GM12878 (cell line): ENCODE measurements around the gene BSND. TPM values are rescaled to one million over a fixed set of nuclear protein-coding genes. Genes with fewer than 3 reads are reported as not detected.

Experiments used
- ATAC-seq: fragments of 200-7000 bp; cut with Tn5 transposase; 3 replicates; pipeline ENCODE4 v1.9.1; 2020; ENCODE audit warnings: mild to moderate bottlenecking, moderate library complexity
- BruUV-seq: library from RNA; stranded (reverse); fragments of 400-500 nt; replicated peaks from 2 replicates; lab custom pipeline; 2021; lab: Mats Ljungman, UMichigan
- CTCF ChIA-PET: fragments of 300-600 bp; sonication (Branson Sonifier 250); formaldehyde crosslinking; extraction: SDS; loops from one replicate; lab custom pipeline; 2021; ENCODE audit warnings: inconsistent platforms; lab: Yijun Ruan, JAX
- POLR2A ChIA-PET: fragments of 350-600 bp; formaldehyde crosslinking; extraction: SDS; loops from one replicate; lab custom pipeline; 2021; ENCODE audit warnings: inconsistent platforms; lab: Charles Lee
- RAD21 ChIA-PET: fragments of 300-600 bp; sonication (Branson Sonifier 250); formaldehyde crosslinking; loops from one replicate; lab custom pipeline; 2023; ENCODE audit warnings: antibody characterized with exemption; ENCODE audit not compliant: unreplicated experiment; lab: Charles Lee
- SMC1A ChIA-PET: fragments of 300-600 bp; sonication (Branson Sonifier 250); formaldehyde crosslinking; loops from one replicate; lab custom pipeline; 2023; ENCODE audit not compliant: unreplicated experiment, uncharacterized antibody; lab: Charles Lee
- DNase-seq: peaks from one replicate; pipeline ENCODE4 v3.0.0-alpha.2; 2011; ENCODE audit warnings: low read depth, low spot score
- FAIRE-seq: peaks from 3 replicates; lab custom pipeline; 2011; peaks lifted over from hg19 to GRCh38; lab: Jason Lieb, UNC
- H2AFZ ChIP-seq: 2 replicates; pipeline ENCODE4 v1.6.0; 2011; ENCODE audit warnings: low read depth, low read length, control low read depth; ENCODE audit not compliant: control insufficient read depth
- H3K27ac ChIP-seq: 2 replicates; pipeline ENCODE4 v1.5.1; 2011; ENCODE audit warnings: control low read depth; ENCODE audit not compliant: control insufficient read depth, insufficient read depth
- H3K27me3 ChIP-seq, 2 experiments: replicated peaks in 1 of 2; 2 replicates each; pipeline versions ENCODE4 v1.6.0 to v1.6.1; 2011; ENCODE audit warnings: low read length in 1 of 2; ENCODE audit not compliant: control insufficient read depth in 2 of 2, insufficient read depth in 2 of 2
- H3K36me3 ChIP-seq, 2 experiments: 2 replicates each; pipeline ENCODE4 v1.5.1; 2011; ENCODE audit warnings: low read length in 1 of 2; ENCODE audit not compliant: control insufficient read depth in 2 of 2, insufficient read depth in 2 of 2
- H3K4me1 ChIP-seq: 2 replicates; pipeline ENCODE4 v1.6.1; 2011; ENCODE audit warnings: mild to moderate bottlenecking, low read length, moderate library complexity, mixed read lengths; ENCODE audit not compliant: control insufficient read depth, insufficient read depth
- H3K4me2 ChIP-seq: 2 replicates; pipeline ENCODE4 v1.6.0; 2011; ENCODE audit warnings: control low read depth; ENCODE audit not compliant: control insufficient read depth, insufficient read depth
- H3K4me3 ChIP-seq: fragments of 200-600 bp; sonication (generic); 2 replicates; pipeline ENCODE4 v1.5.1; 2016
- H3K79me2 ChIP-seq: 2 replicates; pipeline ENCODE4 v1.6.0; 2011; ENCODE audit warnings: low read length; ENCODE audit not compliant: control insufficient read depth, insufficient read depth
- H3K9ac ChIP-seq: 2 replicates; pipeline ENCODE4 v1.8.0; 2011; ENCODE audit warnings: low read length, control low read depth, mixed read lengths; ENCODE audit not compliant: control insufficient read depth, insufficient read depth
- H3K9me3 ChIP-seq: replicated peaks from 3 replicates; pipeline ENCODE4 v1.5.1; 2011; ENCODE audit warnings: mild to moderate bottlenecking, low read length; ENCODE audit not compliant: control insufficient read depth, insufficient read depth
- H4K20me1 ChIP-seq: 2 replicates; pipeline ENCODE4 v1.6.0; 2011; ENCODE audit not compliant: control insufficient read depth, insufficient read depth
- CHD1 ChIP-seq: IDR thresholded peaks from 2 replicates; pipeline ENCODE4 v1.6.1; 2012; ENCODE audit warnings: low read depth, low read length, improper control_type of control experiment
- CREM ChIP-seq: IDR thresholded peaks from 2 replicates; pipeline ENCODE4 v1.6.1; 2014; ENCODE audit warnings: antibody characterized with exemption, low read depth
- MTA3 ChIP-seq: IDR thresholded peaks from 2 replicates; pipeline ENCODE4 v1.6.1; 2012; ENCODE audit warnings: low read length, inconsistent platforms, borderline replicate concordance
- NFXL1 ChIP-seq: fragments of 450-650 bp; IDR thresholded peaks from 2 replicates; pipeline ENCODE4 v1.6.1; 2017; ENCODE audit warnings: antibody characterized with exemption, mild to moderate bottlenecking, borderline replicate concordance
- RFX5 ChIP-seq: IDR thresholded peaks from 2 replicates; pipeline ENCODE4 v1.6.1; 2011; ENCODE audit warnings: low read depth, low read length, improper control_type of control experiment
- SIX5 ChIP-seq: IDR thresholded peaks from 2 replicates; pipeline ENCODE4 v1.6.1; 2011; ENCODE audit warnings: mild to moderate bottlenecking, low read depth, low read length, moderate library complexity; ENCODE audit not compliant: severe bottlenecking
- ZNF217 ChIP-seq: fragments of 450-650 bp; IDR thresholded peaks from 2 replicates; pipeline ENCODE4 v1.6.1; 2017; ENCODE audit warnings: antibody characterized with exemption, mild to moderate bottlenecking
- WGBS: methylation state at CpG from one replicate; pipeline ENCODE4 v1.1.6; 2016; ENCODE audit warnings: low lambda C conversion rate; ENCODE audit not compliant: insufficient replicate concordance, insufficient coverage; ENCODE audit errors: missing lambda C conversion rate; 5-methylcytosine and 5-hydroxymethylcytosine counted together
- in situ Hi-C: fragments of 300-500 bp; cut with MboI; formaldehyde crosslinking; loops from 9 replicates; pipeline ENCODE4 v1.14.3; 2018; ENCODE audit warnings: mixed read lengths
- intact Hi-C: fragments of 100-400 bp; cut with micrococcal nuclease; formaldehyde crosslinking; loops from one replicate; pipeline ENCODE4 v1.14.2; 2022; ENCODE audit not compliant: unreplicated experiment
- polyA plus RNA-seq, 11 experiments: library from polyadenylated mRNA; depleted of rRNA in 4 of 11; unstranded in 6 of 11; stranded (reverse) in 5 of 11; fragments of >200 nt; fragmentation: Nextera tagmentation in 4 of 11; fragmentation: Illumina TruSeq in 1 of 11; extraction: Ambion mirVana in 4 of 11; extraction: Trizol in 1 of 11; gene quantifications; 1 replicate in 1 of 11; 2 replicates in 10 of 11; pipeline versions ENCODE4 v1.2.1 to v1.2.3, GENCODE V29; 2011 to 2016; ENCODE audit warnings: inconsistent platforms in 2 of 11, missing spikeins in 2 of 11, low read depth in 1 of 11
- total RNA-seq, 4 experiments: library from RNA; depleted of rRNA in 3 of 4; stranded (reverse); fragments of >200 nt in 3 of 4; fragmentation: Illumina TruSeq in 1 of 4; extraction: Trizol in 1 of 4; gene quantifications; 2 replicates each; pipeline versions ENCODE4 v1.2.1 to v1.2.3, GENCODE V29; 2013 to 2021
- TF ChIP-seq, protein P1 (sequence below): fragments of 450-650 bp; formaldehyde crosslinking; IDR thresholded peaks from 2 replicates; pipeline ENCODE4 v1.4.0; 2022; ENCODE audit warnings: mild to moderate bottlenecking, moderate library complexity
- TF ChIP-seq, protein P2 (sequence below): IDR thresholded peaks from 2 replicates; pipeline ENCODE4 v1.6.1; 2011; ENCODE audit warnings: borderline replicate concordance, low read depth, mild to moderate bottlenecking, moderate library complexity, mixed read lengths, low read length; ENCODE audit not compliant: insufficient read depth; ENCODE audit errors: extremely low read length
- TF ChIP-seq, protein P3 (sequence below): fragments of 450-650 bp; IDR thresholded peaks from 2 replicates; pipeline ENCODE4 v1.6.1; 2017; ENCODE audit warnings: mild to moderate bottlenecking, moderate library complexity
- TF ChIP-seq, protein P4 (sequence below): IDR thresholded peaks from 2 replicates; pipeline ENCODE4 v1.6.1; 2012; ENCODE audit warnings: low read length, inconsistent platforms
- TF ChIP-seq, protein P5 (sequence below): fragments of 450-650 bp; IDR thresholded peaks from 2 replicates; pipeline ENCODE4 v1.6.1; 2017; ENCODE audit warnings: mild to moderate bottlenecking, low read depth, inconsistent platforms; ENCODE audit not compliant: poor library complexity, severe bottlenecking

The BSND gene
- total and polyA plus RNA-seq, 10 of the 15 experiments (the other 5 are each of a cell fraction or from before 2014, with no cell fraction given) = not detected

DNA sequence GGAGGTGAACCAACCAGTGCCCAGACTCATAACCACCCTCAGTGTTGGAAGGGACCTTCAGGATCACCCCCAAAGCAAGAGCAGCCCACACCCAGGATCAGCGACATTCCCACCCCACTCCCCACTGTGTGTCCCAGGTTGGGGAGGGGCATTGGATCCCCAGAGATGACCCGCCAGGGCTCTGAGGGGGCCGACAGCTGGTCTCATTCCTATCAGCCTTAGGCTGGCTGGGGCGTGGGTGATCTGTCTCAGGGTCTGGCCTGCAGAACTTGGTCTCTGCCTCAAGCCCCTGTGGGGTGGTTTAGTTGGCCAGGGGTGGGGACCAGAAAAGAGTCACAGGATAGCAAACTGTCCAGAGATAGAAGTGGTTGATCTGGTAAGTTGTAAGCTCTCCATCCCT, 7.8 kb upstream of the BSND start:
- ATAC-seq = no peak
- Histone ChIP-seq H2AFZ (no peak overlapping the region), H3K4me1 (peaks cover 1% of the 10 kb centered on the region; the same call in 1 of the 2 replicates), H3K27ac (no peak overlapping the region), H3K36me3 (no peaks in the 10 kb centered on the region), H3K4me2 (no peak overlapping the region), H3K9ac (no peak overlapping the region), H3K9me3 (no peaks in the 10 kb centered on the region), H3K79me2 (no peaks in the 10 kb centered on the region), H4K20me1 (no peaks in the 10 kb centered on the region; the same call in 1 of the 2 replicates), H3K4me3 (no peak overlapping the region), H3K27me3 (no peaks in the 10 kb centered on the region; a peak in 2 of 4 replicates)
- intact Hi-C loops (no loop called here), in situ Hi-C loops (no loop called here)
- RAD21 ChIA-PET = no interaction called here
- WGBS = 0% methylated on average over 4 of the region's 4 CpGs
- CTCF ChIA-PET = interaction anchor here (19.5 kb wide), 1 partner anchor 43 kb away, joined by 436 read pairs; no protein-coding TSS in a partner anchor
- SMC1A ChIA-PET = no interaction called here
- FAIRE-seq = no peak
- no TSS peak for BruUV-seq
- TF ChIP-seq ZNF217 = no peak
- TF ChIP-seq RFX5 = no peak
- no peak for TF ChIP-seq NFXL1
- TF ChIP-seq, protein P1, sequence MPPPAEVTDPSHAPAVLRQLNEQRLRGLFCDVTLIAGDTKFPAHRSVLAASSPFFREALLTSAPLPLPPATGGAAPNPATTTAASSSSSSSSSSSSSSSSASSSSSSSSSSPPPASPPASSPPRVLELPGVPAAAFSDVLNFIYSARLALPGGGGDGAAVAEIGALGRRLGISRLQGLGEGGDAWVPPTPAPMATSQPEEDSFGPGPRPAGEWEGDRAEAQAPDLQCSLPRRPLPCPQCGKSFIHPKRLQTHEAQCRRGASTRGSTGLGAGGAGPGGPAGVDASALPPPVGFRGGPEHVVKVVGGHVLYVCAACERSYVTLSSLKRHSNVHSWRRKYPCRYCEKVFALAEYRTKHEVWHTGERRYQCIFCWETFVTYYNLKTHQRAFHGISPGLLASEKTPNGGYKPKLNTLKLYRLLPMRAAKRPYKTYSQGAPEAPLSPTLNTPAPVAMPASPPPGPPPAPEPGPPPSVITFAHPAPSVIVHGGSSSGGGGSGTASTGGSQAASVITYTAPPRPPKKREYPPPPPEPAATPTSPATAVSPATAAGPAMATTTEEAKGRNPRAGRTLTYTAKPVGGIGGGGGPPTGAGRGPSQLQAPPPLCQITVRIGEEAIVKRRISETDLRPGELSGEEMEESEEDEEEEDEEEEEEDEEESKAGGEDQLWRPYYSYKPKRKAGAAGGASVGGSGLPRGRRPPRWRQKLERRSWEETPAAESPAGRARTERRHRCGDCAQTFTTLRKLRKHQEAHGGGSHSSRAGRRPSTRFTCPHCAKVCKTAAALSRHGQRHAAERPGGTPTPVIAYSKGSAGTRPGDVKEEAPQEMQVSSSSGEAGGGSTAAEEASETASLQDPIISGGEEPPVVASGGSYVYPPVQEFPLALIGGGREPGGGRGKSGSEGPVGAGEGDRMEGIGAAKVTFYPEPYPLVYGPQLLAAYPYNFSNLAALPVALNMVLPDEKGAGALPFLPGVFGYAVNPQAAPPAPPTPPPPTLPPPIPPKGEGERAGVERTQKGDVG (CRISPR knock-in tag) = no peak
- no peak for TF ChIP-seq SIX5
- TF ChIP-seq, protein P2, sequence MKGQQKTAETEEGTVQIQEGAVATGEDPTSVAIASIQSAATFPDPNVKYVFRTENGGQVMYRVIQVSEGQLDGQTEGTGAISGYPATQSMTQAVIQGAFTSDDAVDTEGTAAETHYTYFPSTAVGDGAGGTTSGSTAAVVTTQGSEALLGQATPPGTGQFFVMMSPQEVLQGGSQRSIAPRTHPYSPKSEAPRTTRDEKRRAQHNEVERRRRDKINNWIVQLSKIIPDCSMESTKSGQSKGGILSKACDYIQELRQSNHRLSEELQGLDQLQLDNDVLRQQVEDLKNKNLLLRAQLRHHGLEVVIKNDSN = no peak
- TF ChIP-seq, protein P3, sequence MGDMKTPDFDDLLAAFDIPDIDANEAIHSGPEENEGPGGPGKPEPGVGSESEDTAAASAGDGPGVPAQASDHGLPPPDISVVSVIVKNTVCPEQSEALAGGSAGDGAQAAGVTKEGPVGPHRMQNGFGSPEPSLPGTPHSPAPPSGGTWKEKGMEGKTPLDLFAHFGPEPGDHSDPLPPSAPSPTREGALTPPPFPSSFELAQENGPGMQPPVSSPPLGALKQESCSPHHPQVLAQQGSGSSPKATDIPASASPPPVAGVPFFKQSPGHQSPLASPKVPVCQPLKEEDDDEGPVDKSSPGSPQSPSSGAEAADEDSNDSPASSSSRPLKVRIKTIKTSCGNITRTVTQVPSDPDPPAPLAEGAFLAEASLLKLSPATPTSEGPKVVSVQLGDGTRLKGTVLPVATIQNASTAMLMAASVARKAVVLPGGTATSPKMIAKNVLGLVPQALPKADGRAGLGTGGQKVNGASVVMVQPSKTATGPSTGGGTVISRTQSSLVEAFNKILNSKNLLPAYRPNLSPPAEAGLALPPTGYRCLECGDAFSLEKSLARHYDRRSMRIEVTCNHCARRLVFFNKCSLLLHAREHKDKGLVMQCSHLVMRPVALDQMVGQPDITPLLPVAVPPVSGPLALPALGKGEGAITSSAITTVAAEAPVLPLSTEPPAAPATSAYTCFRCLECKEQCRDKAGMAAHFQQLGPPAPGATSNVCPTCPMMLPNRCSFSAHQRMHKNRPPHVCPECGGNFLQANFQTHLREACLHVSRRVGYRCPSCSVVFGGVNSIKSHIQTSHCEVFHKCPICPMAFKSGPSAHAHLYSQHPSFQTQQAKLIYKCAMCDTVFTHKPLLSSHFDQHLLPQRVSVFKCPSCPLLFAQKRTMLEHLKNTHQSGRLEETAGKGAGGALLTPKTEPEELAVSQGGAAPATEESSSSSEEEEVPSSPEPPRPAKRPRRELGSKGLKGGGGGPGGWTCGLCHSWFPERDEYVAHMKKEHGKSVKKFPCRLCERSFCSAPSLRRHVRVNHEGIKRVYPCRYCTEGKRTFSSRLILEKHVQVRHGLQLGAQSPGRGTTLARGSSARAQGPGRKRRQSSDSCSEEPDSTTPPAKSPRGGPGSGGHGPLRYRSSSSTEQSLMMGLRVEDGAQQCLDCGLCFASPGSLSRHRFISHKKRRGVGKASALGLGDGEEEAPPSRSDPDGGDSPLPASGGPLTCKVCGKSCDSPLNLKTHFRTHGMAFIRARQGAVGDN = no peak
- TF ChIP-seq CHD1 = no peak
- TF ChIP-seq, protein P4, sequence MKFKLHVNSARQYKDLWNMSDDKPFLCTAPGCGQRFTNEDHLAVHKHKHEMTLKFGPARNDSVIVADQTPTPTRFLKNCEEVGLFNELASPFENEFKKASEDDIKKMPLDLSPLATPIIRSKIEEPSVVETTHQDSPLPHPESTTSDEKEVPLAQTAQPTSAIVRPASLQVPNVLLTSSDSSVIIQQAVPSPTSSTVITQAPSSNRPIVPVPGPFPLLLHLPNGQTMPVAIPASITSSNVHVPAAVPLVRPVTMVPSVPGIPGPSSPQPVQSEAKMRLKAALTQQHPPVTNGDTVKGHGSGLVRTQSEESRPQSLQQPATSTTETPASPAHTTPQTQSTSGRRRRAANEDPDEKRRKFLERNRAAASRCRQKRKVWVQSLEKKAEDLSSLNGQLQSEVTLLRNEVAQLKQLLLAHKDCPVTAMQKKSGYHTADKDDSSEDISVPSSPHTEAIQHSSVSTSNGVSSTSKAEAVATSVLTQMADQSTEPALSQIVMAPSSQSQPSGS = no peak
- TF ChIP-seq MTA3 = no peak
- TF ChIP-seq CREM = no peak
- TF ChIP-seq, protein P5, sequence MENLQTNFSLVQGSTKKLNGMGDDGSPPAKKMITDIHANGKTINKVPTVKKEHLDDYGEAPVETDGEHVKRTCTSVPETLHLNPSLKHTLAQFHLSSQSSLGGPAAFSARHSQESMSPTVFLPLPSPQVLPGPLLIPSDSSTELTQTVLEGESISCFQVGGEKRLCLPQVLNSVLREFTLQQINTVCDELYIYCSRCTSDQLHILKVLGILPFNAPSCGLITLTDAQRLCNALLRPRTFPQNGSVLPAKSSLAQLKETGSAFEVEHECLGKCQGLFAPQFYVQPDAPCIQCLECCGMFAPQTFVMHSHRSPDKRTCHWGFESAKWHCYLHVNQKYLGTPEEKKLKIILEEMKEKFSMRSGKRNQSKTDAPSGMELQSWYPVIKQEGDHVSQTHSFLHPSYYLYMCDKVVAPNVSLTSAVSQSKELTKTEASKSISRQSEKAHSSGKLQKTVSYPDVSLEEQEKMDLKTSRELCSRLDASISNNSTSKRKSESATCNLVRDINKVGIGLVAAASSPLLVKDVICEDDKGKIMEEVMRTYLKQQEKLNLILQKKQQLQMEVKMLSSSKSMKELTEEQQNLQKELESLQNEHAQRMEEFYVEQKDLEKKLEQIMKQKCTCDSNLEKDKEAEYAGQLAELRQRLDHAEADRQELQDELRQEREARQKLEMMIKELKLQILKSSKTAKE = no peak
- POLR2A ChIA-PET = interaction anchor here (1.3 kb wide), 1 partner anchor 42 kb away, joined by 3 read pairs; no protein-coding TSS in a partner anchor
- DNase-seq = no peak
